HL-60 (cell line): ENCODE measurements around the gene NSUN2.

Source experiments
- GABPA ChIP-seq: IDR thresholded peaks from 2 replicates; pipeline ENCODE4 v1.6.1; 2012; ENCODE audit warnings: low read depth
- POLR2AphosphoS5 ChIP-seq: IDR thresholded peaks from 2 replicates; pipeline ENCODE4 v1.6.1; 2012; ENCODE audit warnings: low read depth
- TF ChIP-seq, protein P1 (sequence below): IDR thresholded peaks from one replicate; pipeline ENCODE4 v1.5.1; 2011; ENCODE audit warnings: low read length, control low read depth, inconsistent platforms; ENCODE audit not compliant: insufficient read depth

DNA sequence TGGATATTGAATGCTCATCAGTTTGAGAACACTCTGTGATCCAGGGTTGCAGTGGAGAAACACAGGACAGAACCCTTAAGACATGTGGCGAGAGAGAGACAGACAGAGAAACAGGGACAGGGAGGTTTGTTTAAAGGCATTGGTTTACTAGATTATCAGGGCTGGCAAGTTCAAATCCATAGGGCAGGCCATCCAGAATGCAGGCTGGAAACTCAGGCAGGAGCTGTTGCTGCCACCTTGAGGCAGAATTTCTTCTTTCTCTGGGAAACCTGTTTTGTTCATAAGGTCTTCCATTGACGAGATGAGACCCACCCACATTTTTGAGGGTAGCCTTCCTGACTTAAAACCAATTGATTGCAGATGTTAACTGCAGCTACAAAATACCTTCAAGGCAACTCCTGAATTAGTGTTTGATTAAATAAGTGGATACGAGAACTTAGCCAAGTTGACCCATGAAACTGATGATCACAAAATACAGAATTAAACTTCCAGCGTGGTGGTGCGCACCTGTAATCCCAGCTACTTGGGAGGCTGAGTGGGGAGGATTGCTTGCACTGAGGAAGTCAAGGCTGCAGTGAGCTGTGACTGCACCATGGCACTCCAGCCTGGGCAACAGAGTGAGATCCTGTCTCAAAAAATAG, 55.9 kb downstream of the NSUN2 start:
- TF ChIP-seq POLR2AphosphoS5: no peak
- TF ChIP-seq, protein P1, sequence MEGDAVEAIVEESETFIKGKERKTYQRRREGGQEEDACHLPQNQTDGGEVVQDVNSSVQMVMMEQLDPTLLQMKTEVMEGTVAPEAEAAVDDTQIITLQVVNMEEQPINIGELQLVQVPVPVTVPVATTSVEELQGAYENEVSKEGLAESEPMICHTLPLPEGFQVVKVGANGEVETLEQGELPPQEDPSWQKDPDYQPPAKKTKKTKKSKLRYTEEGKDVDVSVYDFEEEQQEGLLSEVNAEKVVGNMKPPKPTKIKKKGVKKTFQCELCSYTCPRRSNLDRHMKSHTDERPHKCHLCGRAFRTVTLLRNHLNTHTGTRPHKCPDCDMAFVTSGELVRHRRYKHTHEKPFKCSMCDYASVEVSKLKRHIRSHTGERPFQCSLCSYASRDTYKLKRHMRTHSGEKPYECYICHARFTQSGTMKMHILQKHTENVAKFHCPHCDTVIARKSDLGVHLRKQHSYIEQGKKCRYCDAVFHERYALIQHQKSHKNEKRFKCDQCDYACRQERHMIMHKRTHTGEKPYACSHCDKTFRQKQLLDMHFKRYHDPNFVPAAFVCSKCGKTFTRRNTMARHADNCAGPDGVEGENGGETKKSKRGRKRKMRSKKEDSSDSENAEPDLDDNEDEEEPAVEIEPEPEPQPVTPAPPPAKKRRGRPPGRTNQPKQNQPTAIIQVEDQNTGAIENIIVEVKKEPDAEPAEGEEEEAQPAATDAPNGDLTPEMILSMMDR: peak; percentile 25
- TF ChIP-seq GABPA: no peak
